ENCODE results near the gene NUP35.
"Not testable (repeated sequence)": the region's sequence is repeated elsewhere in the genome, so short reads cannot be mapped to it uniquely, and the experiment has no call there.

Gene NUP35

DNA sequence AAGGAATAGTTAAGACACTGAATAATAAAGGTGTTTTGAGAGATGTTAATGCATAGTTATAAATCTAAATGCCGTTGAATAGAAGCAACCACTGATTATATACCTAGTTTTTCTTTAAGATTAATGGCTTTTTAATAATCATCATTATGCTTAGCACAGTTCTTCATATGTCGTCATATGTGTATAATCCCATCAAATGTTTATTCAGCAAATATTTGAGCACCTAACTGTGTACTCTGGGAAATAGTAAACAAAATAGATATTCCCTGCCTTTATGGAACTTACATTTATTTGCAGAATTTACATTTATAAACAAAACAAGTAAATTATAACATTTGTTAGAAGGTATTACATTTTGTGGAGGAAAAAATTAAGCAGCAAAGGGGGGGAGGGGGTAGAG lies 9.8 kb downstream of the NUP35 start:
- no peak for DNase-seq (ENCODE audit: extremely low read depth in 1 of 2, low read depth in 1 of 2)

DNA sequence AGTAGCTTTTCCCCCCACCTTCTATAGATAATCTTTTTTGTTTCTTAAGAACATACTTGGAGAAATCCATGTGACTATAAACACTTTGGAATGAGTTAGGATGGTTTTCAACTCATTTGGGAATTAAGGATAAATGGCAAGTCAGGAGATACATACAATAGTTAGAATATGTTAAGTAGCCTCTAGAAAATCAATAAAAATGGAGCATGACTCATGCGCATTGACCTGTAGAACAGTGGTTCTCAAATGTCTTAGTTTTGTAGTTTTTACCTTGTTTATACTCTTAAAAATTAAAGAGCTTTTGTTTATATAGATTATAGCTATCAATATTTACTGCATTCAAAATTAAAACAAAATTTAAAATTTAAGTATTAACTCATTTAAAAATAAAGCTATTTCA lies 24.7 kb downstream of the NUP35 start:
- no peak for DNase-seq (ENCODE audit: extremely low read depth in 1 of 2, low read depth in 1 of 2)

DNA sequence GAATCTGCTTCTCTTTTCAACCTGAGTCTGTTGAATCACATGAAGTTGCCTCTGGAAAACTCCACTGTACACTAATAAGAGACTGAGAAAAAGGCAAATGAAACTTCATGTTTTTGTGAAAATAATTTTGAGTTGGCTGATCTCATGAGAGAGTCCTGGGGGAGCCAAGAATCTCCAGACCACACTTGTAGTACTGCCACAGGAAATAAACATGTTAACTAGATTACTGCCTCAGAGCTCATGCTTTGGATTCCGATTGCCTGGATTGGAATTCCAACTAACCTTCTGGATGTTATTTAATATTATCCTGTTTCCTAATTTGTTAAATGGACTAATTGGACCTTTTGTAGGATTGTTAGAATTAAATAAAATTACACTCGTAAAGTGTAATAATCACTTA lies 25.2 kb downstream of the NUP35 start:
- no peak for DNase-seq (ENCODE audit: extremely low read depth in 1 of 2, low read depth in 1 of 2)

DNA sequence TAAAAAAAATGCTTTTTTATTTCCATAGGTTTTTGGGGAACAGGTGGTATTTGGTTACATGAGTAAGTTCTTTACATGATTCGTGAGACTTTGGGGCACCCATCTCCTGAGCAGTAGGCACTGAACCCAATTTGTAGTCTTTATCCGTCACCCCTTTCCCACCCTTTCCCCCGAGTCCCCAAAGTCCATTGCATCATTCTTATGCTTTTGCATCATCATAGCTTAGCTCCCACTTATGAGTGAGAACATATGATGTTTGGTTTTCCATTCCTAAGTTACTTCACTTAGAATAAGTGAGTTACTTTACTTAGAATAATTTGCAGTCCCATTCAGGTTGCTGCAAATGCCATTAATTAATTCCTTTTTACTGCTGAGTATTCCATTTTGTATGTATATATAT lies 28.0 kb downstream of the NUP35 start:
- not testable (repeated sequence) for DNase-seq (ENCODE audit: extremely low read depth in 1 of 2, low read depth in 1 of 2)

DNA sequence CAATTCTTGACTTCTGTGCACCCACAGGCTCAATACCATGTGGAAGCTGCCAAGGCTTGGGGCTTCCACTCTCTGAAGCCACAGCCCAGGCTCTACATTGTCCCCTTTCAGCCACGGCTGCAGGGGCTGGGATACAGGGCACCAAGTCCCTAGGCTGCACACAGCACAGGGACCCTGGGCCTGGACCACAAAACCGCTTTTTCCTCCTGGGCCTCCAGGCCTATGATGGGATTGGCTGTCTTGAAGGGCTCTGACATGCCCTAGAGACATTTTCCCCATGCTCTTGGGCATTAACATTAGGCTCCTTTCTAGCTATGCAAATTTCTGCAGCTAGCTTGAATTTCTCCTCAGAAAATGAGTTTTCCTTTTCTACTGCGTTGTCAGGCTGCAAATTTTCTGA lies 29.7 kb downstream of the NUP35 start:
- DNase-seq (ENCODE audit: extremely low read depth in 1 of 2, low read depth in 1 of 2), result no peak

DNA sequence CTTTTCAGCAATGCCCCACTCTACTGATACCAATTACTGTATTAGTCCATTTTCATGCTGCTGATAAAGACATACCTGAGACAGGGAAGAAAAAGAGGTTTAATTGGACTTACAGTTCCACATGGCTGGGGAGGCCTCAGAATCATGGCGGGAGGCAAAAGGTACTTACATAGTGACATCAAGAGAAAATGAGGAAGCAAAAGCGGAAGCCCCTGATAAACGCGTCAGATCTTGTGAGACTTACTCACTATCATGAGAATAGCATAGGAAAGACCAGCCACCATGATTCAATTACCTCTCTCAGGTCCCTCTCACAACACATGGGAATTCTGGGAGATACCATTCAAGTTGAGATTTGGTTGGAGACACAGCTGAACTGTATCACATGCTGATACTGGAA lies 30.5 kb downstream of the NUP35 start:
- DNase-seq (ENCODE audit: extremely low read depth in 1 of 2, low read depth in 1 of 2), result not testable (repeated sequence)

DNA sequence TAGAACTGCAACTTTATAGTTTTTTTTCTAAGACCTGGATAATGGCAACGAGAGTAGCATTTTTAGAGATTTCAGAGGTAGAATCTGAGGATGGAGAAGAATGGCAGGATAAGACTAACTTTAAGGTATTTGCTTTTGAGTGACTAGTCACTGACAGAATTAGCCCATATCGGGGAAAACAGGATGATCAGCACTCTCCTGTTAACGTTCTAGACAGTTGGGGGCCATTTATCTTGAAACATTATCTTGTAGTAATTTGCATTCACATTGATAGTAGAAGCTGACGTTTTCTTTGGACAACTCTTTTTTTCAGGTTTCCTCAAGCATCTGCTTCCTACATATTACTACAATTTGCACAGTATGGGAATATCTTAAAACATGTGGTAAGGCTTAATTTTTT lies 32.9 kb downstream of the NUP35 start:
- DNase-seq (ENCODE audit: extremely low read depth in 1 of 2, low read depth in 1 of 2), result no peak

DNA sequence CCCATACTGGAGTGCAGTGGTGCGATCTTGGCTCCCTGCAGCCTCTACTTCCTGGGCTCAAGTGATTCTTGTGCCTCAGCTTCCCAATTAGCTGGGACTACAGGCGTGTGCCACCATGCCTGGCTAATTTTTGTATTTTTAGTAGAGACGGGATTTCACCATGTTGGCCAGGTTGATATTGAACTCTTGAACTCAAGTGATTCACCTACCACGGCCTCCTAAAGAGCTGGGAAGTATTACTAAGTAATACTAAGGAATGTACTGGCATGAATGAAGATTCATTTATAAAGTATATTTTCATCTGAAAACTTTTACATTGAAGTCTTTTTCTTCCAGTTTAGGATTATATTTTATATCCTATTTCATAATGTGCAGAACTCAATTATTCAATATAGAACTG lies 38.1 kb downstream of the NUP35 start:
- DNase-seq (ENCODE audit: extremely low read depth in 1 of 2, low read depth in 1 of 2), result no peak

DNA sequence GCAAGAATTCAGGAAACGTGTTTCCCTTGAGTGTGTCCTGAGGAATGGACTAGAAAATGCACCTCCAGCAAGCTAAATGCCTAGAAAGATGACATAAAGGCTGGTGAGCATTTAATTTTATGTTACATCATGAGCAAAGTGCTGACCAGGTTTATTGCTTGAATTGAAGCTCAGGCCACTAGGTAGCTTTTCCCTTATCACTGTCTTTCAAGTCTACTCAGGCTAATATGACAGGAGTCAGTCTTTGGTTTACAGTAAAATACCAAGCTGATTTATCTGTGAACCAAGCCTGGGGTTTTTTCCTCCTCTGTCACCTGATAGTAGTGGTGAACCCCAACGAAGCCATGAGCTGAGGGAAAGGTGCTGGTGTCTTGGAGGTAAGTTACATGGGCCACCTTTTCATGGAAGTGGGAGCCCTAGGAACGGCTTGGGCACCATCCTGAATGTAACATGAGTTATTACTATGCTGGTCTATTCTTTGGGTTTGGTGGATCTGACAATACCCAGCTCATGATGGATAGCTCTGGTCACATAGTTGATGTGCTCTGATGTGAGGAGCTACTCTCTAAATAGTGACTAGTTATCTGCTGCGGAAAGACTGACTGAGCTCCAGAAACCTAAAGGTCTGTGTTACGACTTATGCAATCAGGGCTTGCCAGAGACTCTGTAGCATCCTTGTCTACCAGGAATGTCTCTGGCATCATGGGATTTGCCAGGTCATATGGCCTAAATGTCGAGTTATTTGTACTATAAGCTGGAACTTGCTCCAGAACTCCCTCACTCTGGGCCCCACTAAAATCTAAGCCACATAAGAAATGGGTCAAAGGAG lies 39.8 kb downstream of the NUP35 start:
- DNase-seq (ENCODE audit: extremely low read depth in 1 of 2, low read depth in 1 of 2), result no peak

DNA sequence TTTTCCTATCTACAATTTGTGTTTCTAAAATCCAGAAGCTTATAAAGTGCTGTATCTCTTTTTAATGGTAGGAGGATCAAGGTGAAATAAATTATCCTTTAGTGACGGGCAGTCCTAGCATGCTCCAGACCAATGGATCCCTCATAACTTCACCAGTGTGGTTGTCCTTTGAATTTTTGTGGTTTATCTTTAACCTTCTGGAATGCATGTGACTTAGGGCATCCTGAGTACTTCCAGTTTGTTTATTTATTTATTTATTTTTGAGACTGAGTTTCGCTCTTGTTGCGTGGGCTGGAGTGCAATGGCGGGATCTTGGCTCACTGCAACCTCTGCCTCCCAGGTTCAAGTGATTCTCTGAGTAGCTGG lies 40.4 kb downstream of the NUP35 start:
- no peak for DNase-seq (ENCODE audit: extremely low read depth in 1 of 2, low read depth in 1 of 2)

DNA sequence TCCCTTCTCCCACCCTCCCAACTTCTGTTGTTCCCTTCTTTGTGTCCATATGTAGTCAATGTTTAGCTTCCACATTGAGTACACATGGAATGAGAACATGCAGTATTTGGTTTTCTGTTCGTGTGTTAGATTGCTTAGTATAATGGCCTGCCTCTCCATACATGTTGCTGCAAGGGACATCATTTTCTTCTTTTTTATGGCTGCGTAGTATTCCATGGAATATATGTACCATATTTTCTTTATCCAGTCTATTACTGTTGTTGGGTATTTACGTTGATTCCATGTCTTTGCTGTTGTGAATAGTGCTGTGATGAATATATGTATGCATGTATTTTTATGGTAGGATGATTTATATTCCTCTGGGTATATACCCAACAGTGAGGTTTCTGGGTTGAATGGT lies 42.0 kb downstream of the NUP35 start:
- DNase-seq (ENCODE audit: extremely low read depth in 1 of 2, low read depth in 1 of 2), result no peak

DNA sequence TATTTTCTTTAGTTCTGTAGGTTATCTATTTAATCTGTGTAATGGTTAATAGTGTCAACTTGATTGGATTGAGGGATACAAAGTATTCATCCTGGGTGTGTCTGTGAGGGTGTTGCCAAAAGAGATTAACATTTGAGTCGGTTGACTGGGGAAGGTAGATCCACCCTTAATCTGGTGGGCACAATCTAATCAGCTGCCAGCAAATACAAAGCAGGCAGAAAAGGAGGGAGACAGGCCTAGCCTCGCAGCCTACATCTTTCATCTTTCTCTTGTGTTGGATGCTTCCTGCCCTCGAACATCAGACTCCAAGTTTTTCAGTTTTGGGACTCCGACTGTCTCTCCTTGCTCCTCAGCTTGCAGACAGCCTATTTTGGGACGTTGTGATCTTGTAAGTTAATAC lies 42.7 kb downstream of the NUP35 start:
- DNase-seq (ENCODE audit: extremely low read depth in 1 of 2, low read depth in 1 of 2), result not testable (repeated sequence)

DNA sequence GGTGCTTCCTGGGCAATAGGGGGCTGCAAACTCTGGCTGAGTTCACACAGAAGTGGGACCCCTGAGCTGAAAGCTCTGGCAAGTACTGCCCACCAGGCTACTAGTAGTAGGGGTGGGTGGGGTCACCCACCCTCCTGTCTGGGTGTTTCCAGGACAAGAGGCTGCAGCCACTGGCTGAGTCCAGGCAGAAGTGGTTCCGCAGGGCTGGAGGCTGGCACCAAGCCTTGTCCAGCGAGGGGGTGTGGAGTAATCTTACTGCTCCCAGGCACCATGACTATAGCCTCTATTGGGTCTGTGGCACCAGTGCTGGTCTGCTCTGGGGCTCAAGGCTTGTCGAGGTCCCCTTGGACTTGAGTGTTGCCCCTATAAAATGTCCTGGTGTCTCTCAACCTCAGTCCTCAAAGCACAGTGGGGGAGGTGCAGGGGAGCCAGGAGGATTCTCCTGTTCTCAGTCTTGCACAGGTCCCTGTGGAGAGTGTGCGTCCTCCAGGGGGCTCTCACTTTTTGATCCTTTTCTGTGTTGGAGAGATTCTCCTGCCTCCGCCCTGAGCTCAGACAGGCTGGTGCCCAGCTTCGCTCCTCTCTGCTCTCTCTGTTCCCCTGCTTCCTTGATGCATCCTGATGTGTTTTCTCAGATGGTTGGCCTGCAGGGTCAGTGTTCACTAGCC lies 48.1 kb downstream of the NUP35 start:
- no peak for DNase-seq (ENCODE audit: extremely low read depth in 1 of 2, low read depth in 1 of 2)

DNA sequence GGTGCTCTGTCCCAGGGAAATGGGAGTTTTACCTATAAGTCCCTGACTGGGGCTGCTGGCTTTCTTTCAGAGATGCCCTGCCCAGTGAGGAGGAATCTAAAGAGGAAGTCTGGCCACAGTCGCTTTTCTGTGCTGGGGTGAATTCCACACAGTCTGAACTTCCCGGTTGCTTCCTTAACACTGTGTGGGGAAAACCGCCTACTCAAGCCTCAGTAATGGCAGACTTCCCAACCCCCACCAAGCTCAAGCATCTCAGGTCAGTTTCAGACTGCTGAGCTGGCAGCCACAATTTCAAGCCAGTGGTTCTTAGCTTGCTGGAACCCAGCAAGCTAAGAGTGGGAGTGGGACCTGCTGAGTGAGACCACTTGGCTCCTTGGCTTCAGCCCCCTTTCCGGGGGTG lies 54.9 kb downstream of the NUP35 start:
- DNase-seq (ENCODE audit: extremely low read depth in 1 of 2, low read depth in 1 of 2), result no peak

DNA sequence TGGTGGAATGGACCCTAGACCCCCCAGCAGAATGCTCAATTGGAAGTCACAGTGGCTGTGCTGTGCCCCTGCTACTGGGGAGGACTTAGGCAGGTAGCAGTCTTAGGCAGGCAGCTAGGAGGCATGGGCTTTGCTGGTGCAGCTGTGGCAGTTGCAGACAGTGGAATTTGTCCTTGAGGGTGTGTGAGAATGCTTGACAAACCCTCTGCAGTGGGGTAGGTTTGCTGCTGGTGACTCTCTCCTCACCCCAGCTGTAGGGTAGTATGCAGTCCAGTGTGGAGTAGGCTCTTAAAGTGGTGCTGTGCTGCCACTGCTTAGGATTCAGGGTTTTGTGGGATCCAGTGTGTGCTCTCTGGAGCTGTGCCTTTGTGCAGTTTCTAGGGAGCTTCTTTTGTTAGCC lies 61.3 kb downstream of the NUP35 start:
- DNase-seq (ENCODE audit: extremely low read depth in 1 of 2, low read depth in 1 of 2), result no peak

DNA sequence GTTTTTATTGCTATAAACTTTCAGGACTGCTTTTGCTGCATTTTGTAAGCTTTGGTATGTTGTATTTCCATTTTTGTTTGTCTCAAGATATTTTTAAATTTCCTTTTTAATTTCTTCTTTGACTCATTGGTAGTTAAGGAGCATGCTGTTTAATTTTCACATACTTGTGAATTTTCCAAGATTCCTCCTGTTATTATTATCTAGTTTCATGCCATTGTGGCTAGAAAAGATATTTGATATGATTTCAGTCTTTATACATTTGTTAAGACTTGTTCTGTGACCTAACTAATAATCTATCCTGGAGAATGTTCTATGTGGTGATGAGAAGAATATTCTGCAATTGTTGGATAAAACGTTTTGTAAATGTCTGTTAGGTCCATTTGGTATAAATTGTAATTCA lies 62.1 kb downstream of the NUP35 start:
- no peak for DNase-seq (ENCODE audit: extremely low read depth in 1 of 2, low read depth in 1 of 2)

DNA sequence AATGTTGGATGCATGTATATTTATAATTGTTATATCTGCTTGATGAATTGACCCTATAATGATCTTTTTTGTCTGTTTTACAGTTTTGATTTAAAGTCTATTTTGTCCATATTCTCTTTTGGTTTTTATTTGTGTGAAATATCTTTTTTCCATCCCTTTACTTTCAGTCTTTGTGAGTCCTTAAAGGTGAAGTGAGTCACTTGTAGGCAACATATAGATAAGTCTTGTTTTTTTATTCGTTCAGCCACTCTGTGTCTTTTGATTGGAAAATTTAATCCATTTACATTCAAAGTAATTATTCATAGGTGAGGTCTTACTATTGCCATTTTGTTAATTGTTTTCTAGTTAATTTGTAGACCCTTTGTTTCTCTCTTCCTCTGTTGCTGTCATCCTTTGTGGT lies 62.5 kb downstream of the NUP35 start:
- no peak for DNase-seq (ENCODE audit: extremely low read depth in 1 of 2, low read depth in 1 of 2)

DNA sequence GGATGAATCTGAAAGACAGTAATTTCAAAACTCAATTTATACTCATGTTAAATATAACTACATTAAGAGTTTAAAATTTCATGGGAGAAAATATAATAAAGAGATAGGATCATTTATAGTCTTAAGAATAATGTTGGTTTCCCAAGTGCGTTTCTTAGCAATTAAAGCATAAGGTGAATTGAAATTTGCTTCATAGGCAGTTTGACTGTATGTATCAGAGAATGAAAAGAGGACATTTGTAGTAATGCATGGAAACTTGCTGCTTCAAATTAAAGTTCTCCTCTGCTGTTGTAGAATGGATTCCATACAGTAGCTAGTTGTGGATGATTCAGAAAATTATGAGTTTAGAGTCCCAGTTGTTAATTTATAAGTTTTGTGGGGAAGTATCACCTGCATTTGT lies 68.1 kb downstream of the NUP35 start:
- DNase-seq (ENCODE audit: extremely low read depth in 1 of 2, low read depth in 1 of 2), result no peak

DNA sequence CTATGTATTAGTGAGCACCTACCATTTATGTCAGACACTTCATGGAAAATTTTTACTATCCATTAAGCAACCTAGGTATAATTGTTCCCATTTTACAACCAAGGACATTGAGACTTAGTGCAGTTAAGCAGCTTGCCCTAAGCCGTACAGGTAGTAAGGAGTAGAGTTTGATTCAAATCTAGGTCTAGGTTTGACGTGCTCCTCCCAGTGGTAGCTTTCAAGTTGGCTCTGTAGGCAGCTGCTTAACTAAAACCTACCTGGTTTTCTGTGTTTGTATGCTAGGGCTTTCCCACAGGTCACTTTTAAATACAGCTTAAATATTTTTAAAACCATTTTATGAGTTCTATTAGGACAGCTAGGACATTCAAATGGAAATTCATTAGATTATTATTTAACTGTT lies 69.7 kb downstream of the NUP35 start:
- DNase-seq (ENCODE audit: extremely low read depth in 1 of 2, low read depth in 1 of 2), result no peak

DNA sequence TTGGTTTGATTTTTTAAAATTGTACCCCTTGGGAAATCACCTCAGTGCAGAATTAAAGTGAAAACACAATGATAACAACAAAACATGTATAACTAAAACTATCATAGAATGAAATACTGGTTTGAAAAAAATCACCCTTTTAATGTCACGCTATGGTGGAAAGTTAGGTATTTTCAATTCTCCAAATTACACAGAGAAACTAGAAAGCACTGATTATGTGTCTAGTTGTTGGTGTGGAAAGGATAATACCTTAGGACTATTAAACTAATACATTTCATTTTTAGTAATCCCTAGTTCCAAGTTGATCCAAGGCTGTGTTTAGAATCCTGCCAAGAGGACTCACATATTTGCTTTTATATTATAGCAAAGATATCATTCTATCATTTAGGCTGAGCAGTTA lies 71.2 kb downstream of the NUP35 start:
- DNase-seq (ENCODE audit: extremely low read depth in 1 of 2, low read depth in 1 of 2), result no peak

DNA sequence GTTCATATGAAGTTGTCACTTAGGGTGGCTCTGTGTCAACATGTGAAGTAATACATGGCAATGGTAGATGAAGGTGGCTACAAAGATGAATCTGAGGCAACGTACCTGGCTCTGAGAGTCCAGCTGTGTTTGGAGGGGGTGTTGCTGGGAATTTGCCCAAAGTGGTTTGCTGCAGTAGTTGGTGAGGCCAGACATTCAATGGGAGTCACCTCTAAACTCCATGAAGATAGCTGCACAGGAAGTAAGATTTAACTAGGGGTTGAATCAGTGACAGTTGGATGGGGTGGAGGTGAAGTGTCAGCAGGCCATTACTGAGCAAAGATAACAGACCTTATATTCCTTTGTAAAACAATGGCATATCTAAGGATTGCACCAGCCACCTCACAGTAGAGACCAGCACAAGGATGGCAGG lies 71.8 kb downstream of the NUP35 start:
- DNase-seq (ENCODE audit: extremely low read depth in 1 of 2, low read depth in 1 of 2), result no peak

DNA sequence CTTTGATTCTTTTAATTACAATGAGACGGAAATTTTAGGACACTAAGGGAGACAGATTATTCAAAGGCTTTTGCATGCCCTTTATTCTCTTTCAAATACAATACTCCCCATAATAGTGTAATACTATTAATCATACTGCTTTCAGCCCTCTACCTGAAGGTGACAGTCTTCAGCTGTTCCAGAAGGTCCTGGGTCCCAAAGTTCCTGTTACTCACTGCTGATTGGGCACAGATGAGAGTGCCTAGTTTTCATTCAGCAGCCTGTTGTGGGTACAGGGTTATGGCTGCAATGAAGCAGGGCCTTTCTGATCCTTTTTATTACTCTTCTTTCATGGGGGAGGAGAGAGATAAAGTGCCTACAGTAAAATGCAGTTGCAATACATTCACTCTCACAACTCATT lies 80.2 kb downstream of the NUP35 start:
- no peak for DNase-seq (ENCODE audit: extremely low read depth in 1 of 2, low read depth in 1 of 2)

DNA sequence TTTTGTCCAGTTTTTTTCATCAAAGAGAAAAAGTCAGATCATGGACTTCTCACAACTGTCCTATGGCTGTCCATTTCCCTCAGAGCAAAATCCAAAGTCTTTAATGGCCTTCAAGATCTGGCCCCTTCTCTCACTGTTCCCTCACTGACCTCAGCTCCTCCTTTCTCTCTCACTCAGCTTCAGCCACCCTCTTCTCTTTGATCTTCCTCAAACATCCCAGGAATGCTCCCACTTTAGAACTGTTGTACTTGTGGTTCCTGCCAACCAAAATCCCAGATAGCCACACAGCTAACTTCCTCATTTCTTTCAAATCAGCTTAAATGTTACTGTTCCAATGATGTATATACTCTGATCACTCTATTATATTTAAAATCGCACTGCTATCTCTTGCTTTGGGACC lies 82.9 kb downstream of the NUP35 start:
- no peak for DNase-seq (ENCODE audit: extremely low read depth in 1 of 2, low read depth in 1 of 2)
